ENCODE measurements around the gene C1GALT1. TPM values are rescaled to one million over a fixed set of nuclear protein-coding genes. Genes with fewer than 3 reads are reported as not detected.

The C1GALT1 gene
- total RNA-seq, 1 experiment from 2014 or later: 54.2 TPM

- intact Hi-C loops (cut with micrococcal nuclease; ENCODE audit: unreplicated experiment): no loop called here
- CTCF ChIA-PET: no interaction called here
Measured at GRCh38 chr7:7272294-7272693, 90.0 kb downstream of the C1GALT1 start.

GRCh38 chr7:7274782-7275181 is 92.4 kb downstream of the C1GALT1 start:
- no peak overlapping the region for H3K4me2 ChIP-seq
- H3K9me2 ChIP-seq (ENCODE audit: insufficient read depth): no peaks in the 10 kb centered on the region
- H3K27me3 ChIP-seq (ENCODE audit: insufficient read depth, low read depth): no peaks in the 10 kb centered on the region
- H2AFZ ChIP-seq: no peak overlapping the region
- DNase-seq: no peak
- no TSS peak for BruUV-seq (replicated peaks)
- H3F3A ChIP-seq (ENCODE audit: insufficient read depth, low read depth): no peaks in the 10 kb centered on the region
- H3K9me3 ChIP-seq (ENCODE audit: insufficient read depth, low read depth): no peaks in the 10 kb centered on the region; the same call in 1 of the 2 replicates
- H4K20me1 ChIP-seq (ENCODE audit: insufficient read depth): no peaks in the 10 kb centered on the region
- TF ChIP-seq CTCF (conservative IDR thresholded peaks at IDR 0.05) (no peak), EZH2 (IDR thresholded peaks at IDR 0.05; ENCODE audit: low read depth) (no peak)
- intact Hi-C loops (cut with micrococcal nuclease; ENCODE audit: unreplicated experiment): no loop called here
- H3K4me1 ChIP-seq (replicated peaks; ENCODE audit: insufficient read depth): no peaks in the 10 kb centered on the region; the same call in 1 of the 2 replicates
- no peaks in the 10 kb centered on the region for H3K36me3 ChIP-seq (ENCODE audit: low read depth)
- H3K27ac ChIP-seq: no peak overlapping the region
- CTCF ChIA-PET: no interaction called here
- H3K79me2 ChIP-seq (ENCODE audit: low read depth): no peaks in the 10 kb centered on the region
- POLR2A ChIA-PET (ENCODE audit: unreplicated experiment): interaction anchor here (0.7 kb wide), 1 partner anchor 9 kb away, joined by 4 read pairs; no protein-coding TSS in a partner anchor
- H3K4me3 ChIP-seq: no peak overlapping the region

More at GRCh38 chr7:7272294-7272693, 90.0 kb downstream of the C1GALT1 start:
- Histone ChIP-seq H3K4me3 (no peak overlapping the region), H4K20me1 (ENCODE audit: insufficient read depth) (no peaks in the 10 kb centered on the region), H3K9me3 (ENCODE audit: insufficient read depth, low read depth) (no peaks in the 10 kb centered on the region; the same call in 1 of the 2 replicates), H3K4me1 (replicated peaks; ENCODE audit: insufficient read depth) (no peaks in the 10 kb centered on the region; the same call in 1 of the 2 replicates), H3K36me3 (ENCODE audit: low read depth) (no peaks in the 10 kb centered on the region), H2AFZ (0 out of 2 replicates have a peak overlapping the region, but pooled peaks have one; percentile 9), H3K4me2 (no peak overlapping the region), H3K79me2 (ENCODE audit: low read depth) (no peaks in the 10 kb centered on the region), H3K27me3 (ENCODE audit: insufficient read depth, low read depth) (no peaks in the 10 kb centered on the region), H3K9me2 (ENCODE audit: insufficient read depth) (no peaks in the 10 kb centered on the region), H3K27ac (peak overlapping the region; percentile 30), H3F3A (ENCODE audit: insufficient read depth, low read depth) (no peaks in the 10 kb centered on the region)
- no peak for DNase-seq
- no TSS peak for BruUV-seq (replicated peaks)
- TF ChIP-seq CTCF (conservative IDR thresholded peaks at IDR 0.05): no peak
- no peak for TF ChIP-seq EZH2 (IDR thresholded peaks at IDR 0.05; ENCODE audit: low read depth)
- POLR2A ChIA-PET (ENCODE audit: unreplicated experiment): interaction anchor here (0.7 kb wide), 1 partner anchor 144 kb away, joined by 11 read pairs; no protein-coding TSS in a partner anchor

GRCh38 chr7:7276161-7276560 is 93.8 kb downstream of the C1GALT1 start:
- no peaks in the 10 kb centered on the region for H3K79me2 ChIP-seq (ENCODE audit: low read depth)
- no peak overlapping the region for H3K4me2 ChIP-seq
- no peaks in the 10 kb centered on the region; the same call in 1 of the 2 replicates for H3K4me1 ChIP-seq (replicated peaks; ENCODE audit: insufficient read depth)
- no peaks in the 10 kb centered on the region for H3K27me3 ChIP-seq (ENCODE audit: insufficient read depth, low read depth)
- intact Hi-C loops (cut with micrococcal nuclease; ENCODE audit: unreplicated experiment): no loop called here
- no TSS peak for BruUV-seq (replicated peaks)
- no peak for DNase-seq
- ChIA-PET CTCF (no interaction called here), POLR2A (ENCODE audit: unreplicated experiment) (no interaction called here)
- H3K27ac ChIP-seq: no peak overlapping the region
- no peaks in the 10 kb centered on the region for H3F3A ChIP-seq (ENCODE audit: insufficient read depth, low read depth)
- no peaks in the 10 kb centered on the region; the same call in 1 of the 2 replicates for H3K9me3 ChIP-seq (ENCODE audit: insufficient read depth, low read depth)
- H4K20me1 ChIP-seq (ENCODE audit: insufficient read depth): no peaks in the 10 kb centered on the region
- H3K4me3 ChIP-seq: no peak overlapping the region
- TF ChIP-seq CTCF (conservative IDR thresholded peaks at IDR 0.05) (no peak), EZH2 (IDR thresholded peaks at IDR 0.05; ENCODE audit: low read depth) (no peak)
- H2AFZ ChIP-seq: no peak overlapping the region
- H3K36me3 ChIP-seq (ENCODE audit: low read depth): no peaks in the 10 kb centered on the region
- H3K9me2 ChIP-seq (ENCODE audit: insufficient read depth): no peaks in the 10 kb centered on the region
